NCI-H2029 treated with DMSO at 0.1 percent for 48 hours (cell line): ENCODE measurements around the gene MCM10.

Source experiments
- DNase-seq: peaks from one replicate; lab custom pipeline; 2025; lab: John Stamatoyannopoulos, UW

The MCM10 gene

DNA sequence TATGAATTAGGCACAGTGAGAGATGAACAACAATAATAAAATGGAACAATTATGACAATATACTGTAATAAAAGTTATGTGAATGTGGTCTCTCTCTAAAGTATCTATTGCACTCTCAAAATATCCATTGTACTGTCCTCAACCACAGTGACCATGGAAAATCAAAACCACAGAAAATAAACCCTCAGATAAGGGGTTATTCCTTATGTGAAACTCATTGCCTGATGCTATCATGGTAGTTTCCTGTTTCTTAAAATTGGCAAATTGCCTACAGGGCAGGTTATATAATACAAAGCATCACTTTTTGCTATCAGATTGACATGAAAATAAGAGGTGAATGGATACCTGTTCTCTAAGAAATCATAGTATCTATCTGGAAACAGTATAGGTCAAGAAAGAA lies 3.8 kb downstream of the MCM10 start:
- DNase-seq: no peak

DNA sequence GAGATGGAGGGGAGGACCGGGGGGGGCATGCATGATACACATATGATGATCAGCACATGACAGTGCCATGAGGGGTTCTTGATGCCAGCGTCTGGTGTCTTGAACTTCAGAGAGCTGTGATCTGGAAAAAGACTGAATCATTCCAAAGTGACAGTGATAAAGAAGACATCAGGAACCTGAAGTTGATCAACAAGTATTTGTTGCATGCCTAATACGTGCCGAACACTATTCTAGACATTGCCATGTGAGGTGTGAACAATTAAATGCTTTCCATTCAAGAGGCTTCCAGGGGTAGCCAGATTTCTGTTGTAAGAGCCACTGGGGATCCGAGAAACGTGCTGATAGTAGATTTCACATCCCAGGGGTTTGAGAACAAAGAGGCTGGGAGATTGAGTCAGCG lies 6.2 kb downstream of the MCM10 start:
- no peak for DNase-seq

DNA sequence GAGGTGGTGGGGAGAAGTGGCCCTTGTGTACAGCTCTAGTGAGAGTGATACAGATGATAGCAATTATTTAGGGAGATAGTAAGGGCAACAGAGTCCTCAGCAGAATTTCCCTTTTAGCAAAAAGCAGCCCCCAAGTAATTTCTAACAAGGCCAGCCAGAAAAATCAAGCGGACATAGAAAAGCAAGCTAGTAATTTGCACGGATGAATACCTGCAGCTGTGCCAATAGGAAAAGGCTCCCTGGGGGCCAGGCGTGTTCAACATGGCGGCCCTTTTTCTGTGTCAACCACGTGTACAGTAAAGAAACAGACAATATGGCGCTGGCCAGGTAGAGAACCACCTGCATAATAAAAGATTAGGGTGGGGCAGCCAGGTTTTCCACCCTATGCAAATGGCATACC lies 7.4 kb downstream of the MCM10 start:
- no peak for DNase-seq

DNA sequence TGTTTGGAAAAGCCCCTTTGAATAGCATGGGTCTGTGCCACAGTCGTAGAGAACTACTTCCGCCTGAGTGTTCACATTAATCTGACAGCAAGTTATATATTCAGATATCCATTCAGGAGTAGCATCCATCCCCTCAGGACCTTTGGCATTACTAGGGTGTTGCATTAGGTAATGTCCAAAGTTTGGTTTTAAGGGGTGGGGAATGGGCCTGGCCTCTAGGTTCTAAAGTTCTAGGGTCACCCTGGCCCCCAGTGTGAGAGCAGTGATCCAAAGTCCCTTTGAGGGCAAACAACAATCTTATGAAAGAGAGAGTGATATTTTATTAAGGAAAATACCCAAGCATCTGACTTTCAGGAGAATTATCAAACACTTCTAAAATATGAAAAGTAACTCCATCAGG lies 12.3 kb downstream of the MCM10 start:
- DNase-seq: no peak

DNA sequence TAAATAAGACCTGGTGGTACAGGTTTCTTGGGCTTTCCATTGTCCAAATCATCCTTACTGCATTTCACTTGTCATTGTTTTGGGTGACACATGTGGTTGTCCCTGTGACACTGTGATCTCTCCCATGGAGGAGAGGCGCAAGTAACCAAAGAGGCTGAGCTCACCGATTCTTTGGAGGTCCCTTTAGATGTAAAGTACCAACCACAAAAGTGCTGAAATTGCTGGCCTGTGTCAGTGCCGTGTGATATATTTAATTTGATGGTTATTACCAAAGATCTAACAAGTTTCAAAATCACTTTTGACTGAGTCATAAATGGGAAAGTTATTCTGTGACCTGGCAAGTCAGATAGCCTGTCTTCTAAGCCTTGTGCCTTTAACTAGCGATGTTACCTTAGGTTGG lies 19.4 kb downstream of the MCM10 start:
- DNase-seq: no peak

DNA sequence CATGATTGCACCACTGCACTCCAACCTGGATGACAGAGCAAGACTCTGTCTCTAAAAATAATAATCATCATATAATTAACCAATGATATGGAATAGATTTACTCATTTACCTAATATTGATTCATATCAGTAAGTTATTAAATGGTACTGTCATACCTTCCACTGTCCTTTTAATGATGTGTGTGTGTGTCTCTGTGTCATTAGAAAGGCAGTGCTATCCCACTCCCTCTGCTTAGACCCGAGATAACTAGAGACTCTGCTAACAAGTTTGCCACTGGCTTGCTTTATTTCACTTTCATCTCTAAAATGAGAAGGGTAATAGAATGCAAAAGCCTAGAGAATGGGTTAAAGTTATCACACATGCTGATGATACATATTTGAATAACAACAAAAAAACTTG lies 21.1 kb downstream of the MCM10 start:
- DNase-seq: no peak

DNA sequence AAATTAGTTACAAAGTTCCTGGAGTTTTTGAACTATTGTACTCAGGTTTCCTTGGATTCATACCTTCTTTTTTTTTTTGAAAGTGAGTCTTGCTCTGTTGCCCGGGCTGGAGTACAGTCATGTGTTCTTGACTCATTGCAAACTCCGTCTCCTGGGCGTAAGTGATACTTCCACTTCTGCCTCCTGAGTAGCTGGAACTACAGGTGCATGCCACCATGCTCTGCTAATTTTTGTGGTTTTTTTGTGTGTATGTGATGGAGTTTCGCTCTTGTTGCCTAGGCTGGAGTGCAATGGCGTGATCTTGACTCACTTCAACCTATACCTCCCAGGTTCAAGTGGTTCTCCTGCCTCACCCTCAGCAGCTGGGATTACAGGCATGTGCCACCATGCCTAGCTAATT lies 22.3 kb downstream of the MCM10 start:
- DNase-seq: no peak

DNA sequence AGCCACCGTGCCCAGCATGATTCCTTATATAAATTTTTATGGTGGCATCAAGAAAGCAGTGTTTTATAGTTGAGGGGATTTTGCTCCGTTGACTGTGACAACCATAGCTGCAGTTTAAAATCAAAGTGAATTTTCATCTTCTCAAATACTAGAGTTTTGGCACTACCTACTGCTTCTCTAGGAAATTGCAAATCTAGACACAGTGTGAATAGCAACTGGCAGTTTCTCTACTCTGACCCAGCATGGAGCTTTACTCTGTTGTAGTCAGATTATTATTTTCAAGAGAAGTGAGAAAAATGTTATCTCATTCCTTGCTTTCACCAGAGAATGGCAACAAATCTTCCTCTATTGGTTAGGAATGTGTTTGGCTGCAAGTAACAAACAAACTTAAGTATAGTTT lies 22.9 kb downstream of the MCM10 start:
- DNase-seq: no peak

DNA sequence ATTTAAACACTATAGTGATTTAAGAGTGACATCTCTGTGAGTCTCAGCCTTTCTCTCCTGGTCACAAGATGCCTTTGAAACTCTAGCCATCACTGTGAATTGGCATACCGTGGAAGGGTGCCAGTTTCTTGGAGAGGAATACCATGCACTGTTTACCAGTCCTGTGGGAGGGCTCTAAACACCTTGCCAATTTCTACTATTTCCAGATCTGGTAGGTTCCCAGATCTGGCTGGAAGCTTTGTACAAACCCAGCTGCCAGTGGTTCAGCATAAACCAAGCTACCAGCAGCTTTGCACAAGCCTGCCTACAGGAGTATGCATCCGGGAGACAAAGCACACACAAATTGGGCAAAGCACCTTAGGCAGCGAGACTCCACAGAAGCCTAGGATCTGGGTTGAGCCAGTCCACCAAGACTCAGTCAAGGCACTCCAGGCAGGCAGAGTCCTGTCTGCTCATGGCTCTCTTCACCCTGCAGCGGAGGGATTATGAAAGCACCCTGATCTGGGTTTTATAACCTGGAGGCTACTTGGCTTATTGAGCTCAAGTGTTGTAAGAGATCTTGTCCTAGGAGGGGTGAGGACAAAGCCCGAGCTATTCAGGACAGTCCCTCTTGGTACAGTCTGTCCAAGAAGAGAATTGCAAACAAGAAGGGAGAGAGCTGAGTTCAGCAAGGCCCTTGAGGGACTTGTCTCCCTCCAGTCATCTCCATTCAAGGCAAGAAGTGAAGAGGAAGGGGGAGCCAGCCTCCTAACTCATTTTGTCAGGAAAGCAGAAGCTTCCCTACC lies 23.6 kb downstream of the MCM10 start:
- peak; percentile 58 for DNase-seq

DNA sequence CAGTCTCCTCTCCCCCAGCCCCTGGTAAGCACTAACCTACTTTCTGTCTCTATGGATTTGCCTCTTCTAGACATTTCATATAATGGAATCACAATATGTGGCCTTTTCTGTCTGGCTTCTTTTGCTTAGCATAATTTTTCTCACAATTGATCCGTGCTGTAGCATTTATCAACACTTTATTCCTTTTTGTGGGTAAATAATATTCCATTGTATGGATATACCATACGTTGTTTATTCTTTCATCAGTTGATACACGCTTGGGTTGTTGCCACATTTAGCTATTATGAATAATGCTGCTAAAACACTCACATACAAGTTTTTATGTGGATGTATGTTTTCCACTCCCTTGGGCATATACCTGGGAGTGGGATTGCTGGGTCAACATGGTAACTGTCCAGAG lies 25.8 kb downstream of the MCM10 start:
- DNase-seq: no peak

DNA sequence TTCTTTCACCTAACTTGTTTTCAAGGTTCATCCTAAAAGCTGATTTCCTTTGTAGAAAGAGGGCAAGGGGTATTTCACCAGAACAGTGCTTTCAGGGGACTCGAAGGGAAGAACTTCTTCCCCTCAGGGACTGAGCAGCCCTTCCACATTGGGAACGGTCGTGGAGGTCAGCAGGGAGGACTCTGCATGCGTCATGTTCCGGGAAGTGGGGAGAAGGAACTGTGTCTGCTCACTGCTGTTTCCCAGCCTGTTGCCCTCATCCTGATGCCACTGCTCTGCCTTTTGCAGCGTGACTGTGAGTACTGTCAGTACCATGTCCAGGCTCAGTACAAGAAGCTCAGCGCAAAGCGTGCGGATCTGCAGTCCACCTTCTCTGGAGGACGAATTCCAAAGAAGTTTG lies 27.2 kb downstream of the MCM10 start:
- no peak for DNase-seq

DNA sequence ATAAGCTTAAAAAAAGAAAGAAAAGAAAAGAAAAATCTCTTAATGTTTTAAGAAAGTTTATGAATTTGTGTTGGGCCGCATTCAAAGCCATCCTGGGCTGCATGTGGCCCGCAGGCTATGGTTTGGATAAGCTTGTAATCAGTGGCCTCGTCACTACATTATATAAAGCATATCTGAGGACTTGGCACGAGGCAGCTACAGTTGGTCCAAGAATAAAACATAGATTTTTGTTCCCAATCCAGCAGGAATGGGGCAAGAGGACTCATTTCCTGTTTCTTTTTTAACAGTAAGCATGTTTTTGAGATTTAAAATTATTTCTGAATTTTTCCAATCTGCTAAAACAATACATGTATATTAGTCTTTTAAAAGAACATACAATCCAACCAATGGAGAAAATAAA lies 28.6 kb downstream of the MCM10 start:
- no peak for DNase-seq

DNA sequence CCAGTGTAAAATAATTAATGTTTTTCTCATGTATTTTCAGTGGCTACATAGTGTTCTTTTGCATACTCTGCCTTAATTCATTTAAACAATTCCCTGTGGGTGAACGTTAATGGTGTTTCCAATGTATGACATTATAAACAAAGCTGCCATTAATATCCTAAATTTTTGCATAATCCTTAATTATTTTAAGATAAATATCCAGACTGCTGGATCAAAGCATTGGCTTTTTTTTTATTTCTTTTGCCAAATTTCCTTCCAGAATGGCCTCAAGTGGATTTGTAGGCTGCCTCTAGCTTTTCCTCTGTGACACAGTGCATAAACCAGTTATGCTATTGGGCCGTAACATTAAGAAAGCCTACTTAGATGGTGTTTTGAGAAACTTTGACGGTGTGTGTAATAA lies 29.5 kb downstream of the MCM10 start:
- DNase-seq: no peak

DNA sequence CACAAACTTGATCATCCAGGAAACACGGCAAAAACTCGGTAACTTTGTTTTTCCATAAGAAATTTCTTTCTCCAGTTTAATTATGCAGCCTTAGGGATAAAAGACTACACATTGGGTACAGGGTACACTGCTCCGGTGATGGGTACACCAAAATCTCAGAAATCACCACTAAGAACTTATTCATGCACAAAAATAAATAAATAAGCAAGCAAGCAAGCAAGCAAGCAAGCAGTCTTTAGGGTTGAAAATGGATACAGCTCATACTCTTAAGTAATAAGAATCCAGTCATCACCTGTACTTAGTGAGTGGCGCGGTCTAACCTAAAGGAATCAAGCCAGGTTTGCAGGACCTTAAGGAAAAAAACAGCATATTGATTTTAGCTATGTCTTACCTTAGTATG lies 30.0 kb downstream of the MCM10 start:
- no peak for DNase-seq

DNA sequence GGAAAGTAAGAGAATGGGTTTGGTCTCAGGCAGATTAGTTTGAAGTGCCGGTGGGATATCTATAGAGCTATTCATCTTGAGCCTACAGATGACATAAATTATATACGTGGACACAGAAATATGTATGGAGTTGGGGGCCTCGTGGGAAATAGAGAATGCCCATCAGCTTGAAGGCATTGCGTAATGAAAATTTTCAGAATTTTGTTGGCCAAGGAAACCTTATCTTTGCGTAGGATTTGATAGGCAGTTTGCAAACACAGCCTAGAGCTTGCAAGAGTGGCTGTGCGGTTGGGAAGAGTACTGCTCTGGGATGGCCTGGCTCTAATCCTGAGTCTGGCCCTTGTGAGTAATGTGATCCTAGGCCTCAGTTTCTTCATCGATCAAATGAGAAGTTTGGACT lies 32.3 kb downstream of the MCM10 start:
- no peak for DNase-seq

DNA sequence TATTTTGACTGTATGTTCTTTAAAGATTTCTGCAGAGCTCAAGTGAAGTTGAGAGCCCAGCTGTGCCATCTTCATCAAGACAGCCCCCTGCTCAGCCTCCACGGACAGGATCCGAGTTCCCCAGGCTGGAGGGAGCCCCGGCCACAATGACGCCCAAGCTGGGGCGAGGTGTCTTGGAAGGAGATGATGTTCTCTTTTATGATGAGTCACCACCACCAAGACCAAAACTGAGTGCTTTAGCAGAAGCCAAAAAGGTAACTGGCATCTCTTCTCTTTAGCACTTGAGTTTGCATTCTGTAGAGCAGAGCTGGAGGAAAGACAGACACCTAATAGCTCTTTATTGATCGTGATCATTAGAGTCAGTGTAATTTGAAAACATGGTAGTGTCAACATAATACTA lies 33.7 kb downstream of the MCM10 start:
- DNase-seq: no peak

DNA sequence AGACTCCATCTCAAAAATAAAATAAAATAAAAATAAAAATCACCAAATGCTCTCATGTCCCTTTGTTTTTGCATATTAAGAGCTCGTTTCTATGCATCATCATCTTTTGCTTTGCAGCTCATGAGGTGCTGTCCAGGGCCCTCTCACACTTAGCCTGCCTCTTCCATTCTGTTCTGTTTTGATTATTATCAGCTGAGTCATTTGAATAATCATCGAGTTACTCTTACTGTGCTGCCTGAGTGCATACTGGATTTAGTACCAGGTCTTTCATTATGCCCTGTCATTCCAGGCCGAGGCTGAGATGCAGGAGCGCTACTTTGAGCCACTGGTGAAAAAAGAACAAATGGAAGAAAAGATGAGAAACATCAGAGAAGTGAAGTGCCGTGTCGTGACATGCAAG lies 39.8 kb downstream of the MCM10 start:
- no peak for DNase-seq

DNA sequence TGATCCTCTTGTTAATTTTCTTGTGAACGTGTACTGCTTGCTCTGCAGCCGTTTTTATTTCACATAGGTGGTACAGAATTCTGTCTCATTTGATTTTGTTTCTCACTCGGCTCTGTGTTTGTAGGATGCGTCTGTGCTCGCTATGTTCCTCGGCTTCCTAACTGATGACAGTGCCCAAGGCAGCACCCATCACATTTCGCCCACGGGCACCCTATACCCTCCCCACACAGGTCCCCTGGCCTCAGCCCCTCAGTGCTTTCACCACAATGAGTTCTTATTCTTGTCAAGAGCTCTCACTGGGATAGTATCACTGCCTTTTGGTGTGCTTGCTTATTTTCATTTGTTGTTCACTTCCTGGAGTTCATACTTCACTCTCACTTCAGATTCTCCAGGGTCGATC lies 44.7 kb downstream of the MCM10 start:
- no peak for DNase-seq

DNA sequence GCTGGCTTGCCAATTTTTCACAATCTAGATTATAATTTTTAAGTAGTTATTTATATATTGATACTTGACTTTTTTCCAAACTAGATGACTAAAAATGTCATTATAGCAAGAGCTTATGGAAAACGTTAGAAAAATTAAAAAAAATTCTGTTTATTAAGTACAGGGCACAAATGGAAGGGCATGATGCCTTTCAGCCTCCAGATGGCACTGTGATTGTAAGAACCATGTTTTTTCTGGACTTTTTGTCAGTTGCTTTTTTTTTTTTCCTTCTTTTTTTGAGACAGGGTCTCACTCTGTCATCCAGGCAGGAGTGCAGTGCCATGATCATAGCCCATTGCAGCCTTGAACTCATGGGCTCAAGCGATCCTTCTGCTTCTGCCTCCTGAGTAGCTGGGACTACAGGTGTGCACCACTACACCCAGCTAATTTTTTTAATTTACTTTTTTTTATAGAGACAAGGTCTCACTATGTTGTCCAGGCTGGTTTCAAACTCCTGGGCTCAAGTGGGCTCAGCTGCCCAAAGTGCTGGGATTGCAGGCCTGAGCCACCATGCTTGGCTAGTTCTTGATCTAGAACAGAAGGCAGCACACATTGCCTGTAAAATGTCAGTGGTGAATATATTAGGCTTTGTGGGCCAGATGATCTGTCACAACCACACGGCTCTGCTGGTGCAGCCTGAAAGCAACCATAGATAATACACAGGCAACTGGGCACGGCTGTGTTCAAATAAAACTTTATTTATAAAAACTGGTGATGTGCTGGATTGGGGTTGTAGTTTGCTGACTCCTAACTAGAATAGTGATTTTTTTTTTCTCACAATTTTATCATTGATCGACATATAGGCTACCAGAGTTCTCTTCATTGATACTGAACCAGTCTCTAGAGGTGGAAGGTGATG lies 45.4 kb downstream of the MCM10 start:
- DNase-seq: no peak

DNA sequence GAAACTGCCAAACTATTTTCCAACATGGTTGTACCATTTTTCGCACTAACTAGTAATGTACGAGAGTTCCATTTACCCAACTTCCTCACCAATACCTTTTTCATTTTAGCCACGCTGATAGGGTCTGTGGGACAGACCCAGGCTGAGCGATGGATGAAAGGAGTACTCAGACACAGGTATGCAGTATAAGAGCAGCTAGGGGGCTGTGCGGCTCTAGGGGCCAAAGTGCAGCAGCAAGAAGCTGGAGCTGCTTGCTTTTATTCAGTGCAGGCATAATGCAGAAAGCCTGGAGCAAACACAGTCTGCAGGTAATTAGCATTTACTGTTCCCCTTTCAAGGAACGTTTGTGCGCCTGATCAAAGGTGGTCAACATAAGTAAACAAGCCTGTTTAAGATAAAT lies 51.8 kb downstream of the MCM10 start:
- no peak for DNase-seq

DNA sequence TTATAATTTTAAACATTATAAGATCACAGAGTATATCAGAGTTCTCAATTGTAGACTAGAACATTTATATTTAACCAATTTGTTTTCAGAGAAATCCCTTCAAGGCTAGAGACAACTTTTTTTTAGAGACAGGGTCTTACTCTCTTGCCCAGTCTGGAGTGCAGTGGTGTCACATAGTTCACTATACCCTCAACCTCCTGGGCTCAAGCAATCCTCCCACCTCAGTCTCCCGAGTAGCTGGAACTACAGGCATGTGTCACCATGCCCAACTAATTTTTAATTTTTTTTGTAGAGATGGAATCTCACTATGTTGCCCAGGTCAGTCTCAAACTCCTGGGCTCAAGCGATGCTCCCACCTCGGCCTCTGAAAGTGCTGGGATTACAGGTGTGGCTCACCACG lies 57.5 kb downstream of the MCM10 start:
- DNase-seq: no peak

DNA sequence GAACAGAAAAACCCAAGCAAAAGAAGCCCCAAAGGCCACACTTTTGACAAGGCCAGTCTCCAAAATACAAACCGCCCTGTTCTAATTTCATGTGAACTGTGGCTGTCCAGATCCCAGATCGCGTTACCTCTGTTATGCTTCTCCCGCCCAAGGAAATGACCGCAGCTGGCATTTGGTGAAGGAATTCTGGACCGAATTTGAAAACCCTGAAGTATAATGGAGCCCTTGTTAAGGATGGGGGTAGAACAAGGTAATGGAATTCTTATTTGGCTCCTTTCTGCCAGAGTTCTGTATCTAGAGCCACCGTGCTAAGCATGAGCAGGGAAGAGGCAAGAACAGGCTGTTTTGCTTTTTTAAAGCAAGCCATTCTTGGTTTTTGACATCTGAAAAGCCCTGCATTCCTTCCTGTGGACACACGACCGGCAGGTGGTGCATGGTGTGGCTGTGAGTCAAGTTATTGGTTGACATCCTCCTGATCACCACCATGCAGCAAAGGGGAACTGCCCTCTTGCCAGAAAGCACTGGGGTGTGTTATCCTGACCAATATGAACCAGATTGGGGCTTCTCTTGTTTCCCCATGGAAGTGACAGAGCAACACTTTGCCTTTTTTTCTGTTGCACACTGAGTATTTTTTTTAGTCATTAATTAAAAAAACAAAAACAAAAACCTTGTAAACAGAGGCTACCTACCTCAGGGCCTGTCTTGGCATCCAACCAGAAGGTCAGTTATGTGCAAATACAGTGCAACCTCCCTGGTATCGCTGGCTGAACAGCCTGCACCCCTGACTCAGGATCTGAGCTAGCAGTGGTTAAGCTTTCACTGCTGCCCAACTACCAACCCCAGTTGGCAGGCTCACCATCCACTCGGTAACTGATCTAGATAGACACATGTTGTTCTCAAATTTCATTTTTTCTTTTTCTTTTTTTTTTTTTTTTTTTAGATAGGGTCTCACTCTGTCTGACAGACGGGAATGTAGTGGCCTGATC lies 58.6 kb downstream of the MCM10 start:
- DNase-seq: no peak
